Hepatocyte (in vitro differentiated cells): ENCODE data around the gene LMAN2. TPM values are rescaled to one million over a fixed set of nuclear protein-coding genes. Genes with fewer than 3 reads are reported as not detected.
A peak's percentile ranks its signal among the peaks of the same experiment; 100 is the strongest.

Source experiments
- DNase-seq: peaks from one replicate; pipeline ENCODE4 v3.0.0-alpha.2; 2016; ENCODE audit warnings: low spot score
- H2AFZ ChIP-seq: fragments of 200-600 bp; sonication (generic); 2 replicates; pipeline ENCODE4 v1.6.0; 2016; ENCODE audit warnings: antibody characterized with exemption, mild to moderate bottlenecking
- H3K27ac ChIP-seq: fragments of 200-600 bp; sonication (generic); 2 replicates; pipeline ENCODE4 v1.5.1; 2016; ENCODE audit warnings: mild to moderate bottlenecking
- H3K27me3 ChIP-seq: fragments of 200-600 bp; sonication (generic); 2 replicates; pipeline ENCODE4 v1.6.1; 2016
- H3K36me3 ChIP-seq: fragments of 200-600 bp; sonication (generic); replicated peaks from 2 replicates; pipeline ENCODE4 v1.5.1; 2016; ENCODE audit warnings: low read depth; ENCODE audit not compliant: insufficient read depth
- H3K4me1 ChIP-seq: fragments of 200-600 bp; sonication (generic); 2 replicates; pipeline ENCODE4 v1.5.1; 2016; ENCODE audit warnings: mild to moderate bottlenecking, moderate library complexity; ENCODE audit not compliant: insufficient read depth
- H3K4me2 ChIP-seq: fragments of 200-600 bp; sonication (generic); 2 replicates; pipeline ENCODE4 v1.6.0; 2016
- H3K4me3 ChIP-seq: fragments of 200-600 bp; sonication (generic); 2 replicates; pipeline ENCODE4 v1.5.1; 2016; ENCODE audit warnings: mild to moderate bottlenecking
- H3K79me2 ChIP-seq: fragments of 200-600 bp; sonication (generic); 2 replicates; pipeline ENCODE4 v1.6.0; 2017; ENCODE audit warnings: mild to moderate bottlenecking
- H3K9me2 ChIP-seq: fragments of 200-600 bp; sonication (generic); replicated peaks from 2 replicates; pipeline ENCODE4 v1.6.0; 2017; ENCODE audit warnings: mild to moderate bottlenecking; ENCODE audit not compliant: insufficient read depth
- H3K9me3 ChIP-seq: fragments of 200-600 bp; sonication (generic); 2 replicates; pipeline ENCODE4 v1.5.1; 2016; ENCODE audit warnings: low read depth, mild to moderate bottlenecking
- H4K20me1 ChIP-seq: fragments of 200-600 bp; sonication (generic); 2 replicates; pipeline ENCODE4 v1.6.0; 2016; ENCODE audit warnings: mild to moderate bottlenecking; ENCODE audit not compliant: insufficient read depth, poor library complexity, severe bottlenecking
- EZH2 ChIP-seq: fragments of 200-600 bp; sonication (generic); IDR thresholded peaks from 2 replicates; pipeline ENCODE4 v1.6.1; 2016; ENCODE audit warnings: antibody characterized with exemption, mild to moderate bottlenecking, borderline replicate concordance
- EZH2phosphoT487 ChIP-seq: fragments of 200-600 bp; sonication (generic); IDR thresholded peaks from one replicate; pipeline ENCODE4 v1.6.1; 2018; ENCODE audit warnings: antibody characterized with exemption, mild to moderate bottlenecking, low read depth, moderate library complexity; ENCODE audit not compliant: unreplicated experiment, severe bottlenecking
- WGBS: methylation state at CpG from one replicate; pipeline ENCODE4 v1.1.6; 2016; ENCODE audit warnings: low lambda C conversion rate; ENCODE audit errors: missing lambda C conversion rate; 5-methylcytosine and 5-hydroxymethylcytosine counted together
- polyA plus RNA-seq: library from polyadenylated mRNA; unstranded; fragments of >200 nt; fragmentation: Nextera tagmentation; extraction: Ambion mirVana; gene quantifications from 2 replicates; pipeline ENCODE4 v1.2.1, GENCODE V29; 2016
- total RNA-seq: library from RNA; depleted of rRNA; stranded (reverse); fragments of >200 nt; gene quantifications from 2 replicates; pipeline ENCODE4 v1.2.3, GENCODE V29; 2014
- TF ChIP-seq, protein P1 (sequence below): fragments of 200-600 bp; sonication (generic); IDR thresholded peaks from 2 replicates; pipeline ENCODE4 v1.5.1; 2016; ENCODE audit warnings: antibody characterized with exemption, mild to moderate bottlenecking; ENCODE audit not compliant: poor library complexity

The LMAN2 gene
- total and polyA plus RNA-seq, 2 experiments from 2014 or later = 357 to 391 TPM

GRCh38 chr5:177320879-177321278, 30.6 kb downstream of the LMAN2 start:
- no peak for TF ChIP-seq EZH2phosphoT487
- TF ChIP-seq, protein P1, sequence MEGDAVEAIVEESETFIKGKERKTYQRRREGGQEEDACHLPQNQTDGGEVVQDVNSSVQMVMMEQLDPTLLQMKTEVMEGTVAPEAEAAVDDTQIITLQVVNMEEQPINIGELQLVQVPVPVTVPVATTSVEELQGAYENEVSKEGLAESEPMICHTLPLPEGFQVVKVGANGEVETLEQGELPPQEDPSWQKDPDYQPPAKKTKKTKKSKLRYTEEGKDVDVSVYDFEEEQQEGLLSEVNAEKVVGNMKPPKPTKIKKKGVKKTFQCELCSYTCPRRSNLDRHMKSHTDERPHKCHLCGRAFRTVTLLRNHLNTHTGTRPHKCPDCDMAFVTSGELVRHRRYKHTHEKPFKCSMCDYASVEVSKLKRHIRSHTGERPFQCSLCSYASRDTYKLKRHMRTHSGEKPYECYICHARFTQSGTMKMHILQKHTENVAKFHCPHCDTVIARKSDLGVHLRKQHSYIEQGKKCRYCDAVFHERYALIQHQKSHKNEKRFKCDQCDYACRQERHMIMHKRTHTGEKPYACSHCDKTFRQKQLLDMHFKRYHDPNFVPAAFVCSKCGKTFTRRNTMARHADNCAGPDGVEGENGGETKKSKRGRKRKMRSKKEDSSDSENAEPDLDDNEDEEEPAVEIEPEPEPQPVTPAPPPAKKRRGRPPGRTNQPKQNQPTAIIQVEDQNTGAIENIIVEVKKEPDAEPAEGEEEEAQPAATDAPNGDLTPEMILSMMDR = no peak
- no peak for TF ChIP-seq EZH2
- H2AFZ ChIP-seq = no peak overlapping the region
- H3K4me1 ChIP-seq = peaks cover 16% of the 10 kb centered on the region
- no peak overlapping the region for H3K4me2 ChIP-seq
- DNase-seq = no peak
- no peak overlapping the region for H3K27ac ChIP-seq
- H3K79me2 ChIP-seq = peaks cover 9% of the 10 kb centered on the region
- H3K27me3 ChIP-seq = no peaks in the 10 kb centered on the region
- 98% methylated on average over 7 of the region's 7 CpGs for WGBS
- H3K36me3 ChIP-seq = no peaks in the 10 kb centered on the region
- no peaks in the 10 kb centered on the region for H3K9me3 ChIP-seq
- no peak overlapping the region for H3K4me3 ChIP-seq
- no peaks in the 10 kb centered on the region for H4K20me1 ChIP-seq
- no peaks in the 10 kb centered on the region for H3K9me2 ChIP-seq

- peaks cover 9% of the 10 kb centered on the region for H3K79me2 ChIP-seq
- H4K20me1 ChIP-seq = no peaks in the 10 kb centered on the region
- H3K27ac ChIP-seq = no peak overlapping the region
- no peaks in the 10 kb centered on the region for H3K9me3 ChIP-seq
- H3K9me2 ChIP-seq = no peaks in the 10 kb centered on the region
- no peak for DNase-seq
- H3K4me1 ChIP-seq = peaks cover 7% of the 10 kb centered on the region
- no peak overlapping the region for H3K4me2 ChIP-seq
- 96% methylated on average over 14 of the region's 14 CpGs for WGBS
- no peak overlapping the region for H3K4me3 ChIP-seq
- no peak overlapping the region for H2AFZ ChIP-seq
- TF ChIP-seq, protein P1 = no peak
- TF ChIP-seq EZH2 (no peak), EZH2phosphoT487 (no peak)
- H3K36me3 ChIP-seq = no peaks in the 10 kb centered on the region
- no peaks in the 10 kb centered on the region for H3K27me3 ChIP-seq
Measured at GRCh38 chr5:177319913-177320588, 31.4 kb downstream of the LMAN2 start.

GRCh38 chr5:177317959-177318377, 33.5 kb downstream of the LMAN2 start:
- Histone ChIP-seq H3K4me1 (peaks cover under 1% of the 10 kb centered on the region), H3K27ac (no peak overlapping the region), H3K36me3 (no peaks in the 10 kb centered on the region)

More at GRCh38 chr5:177317959-177318377, 33.5 kb downstream of the LMAN2 start:
- Histone ChIP-seq H3K79me2 (peaks cover 8% of the 10 kb centered on the region), H3K4me2 (peak overlapping the region; percentile 5), H2AFZ (no peak overlapping the region), H4K20me1 (no peaks in the 10 kb centered on the region), H3K27me3 (no peaks in the 10 kb centered on the region), H3K4me3 (no peak overlapping the region), H3K9me2 (no peaks in the 10 kb centered on the region), H3K9me3 (no peaks in the 10 kb centered on the region)
- TF ChIP-seq, protein P1 = peak; percentile 82
- TF ChIP-seq EZH2 (no peak), EZH2phosphoT487 (no peak)
- peak; percentile 86 for DNase-seq
- 28% methylated on average over 7 of the region's 7 CpGs for WGBS
